ENCODE measurements around the gene PLD2.

PLD2 gene, protein sequence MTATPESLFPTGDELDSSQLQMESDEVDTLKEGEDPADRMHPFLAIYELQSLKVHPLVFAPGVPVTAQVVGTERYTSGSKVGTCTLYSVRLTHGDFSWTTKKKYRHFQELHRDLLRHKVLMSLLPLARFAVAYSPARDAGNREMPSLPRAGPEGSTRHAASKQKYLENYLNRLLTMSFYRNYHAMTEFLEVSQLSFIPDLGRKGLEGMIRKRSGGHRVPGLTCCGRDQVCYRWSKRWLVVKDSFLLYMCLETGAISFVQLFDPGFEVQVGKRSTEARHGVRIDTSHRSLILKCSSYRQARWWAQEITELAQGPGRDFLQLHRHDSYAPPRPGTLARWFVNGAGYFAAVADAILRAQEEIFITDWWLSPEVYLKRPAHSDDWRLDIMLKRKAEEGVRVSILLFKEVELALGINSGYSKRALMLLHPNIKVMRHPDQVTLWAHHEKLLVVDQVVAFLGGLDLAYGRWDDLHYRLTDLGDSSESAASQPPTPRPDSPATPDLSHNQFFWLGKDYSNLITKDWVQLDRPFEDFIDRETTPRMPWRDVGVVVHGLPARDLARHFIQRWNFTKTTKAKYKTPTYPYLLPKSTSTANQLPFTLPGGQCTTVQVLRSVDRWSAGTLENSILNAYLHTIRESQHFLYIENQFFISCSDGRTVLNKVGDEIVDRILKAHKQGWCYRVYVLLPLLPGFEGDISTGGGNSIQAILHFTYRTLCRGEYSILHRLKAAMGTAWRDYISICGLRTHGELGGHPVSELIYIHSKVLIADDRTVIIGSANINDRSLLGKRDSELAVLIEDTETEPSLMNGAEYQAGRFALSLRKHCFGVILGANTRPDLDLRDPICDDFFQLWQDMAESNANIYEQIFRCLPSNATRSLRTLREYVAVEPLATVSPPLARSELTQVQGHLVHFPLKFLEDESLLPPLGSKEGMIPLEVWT

DNA sequence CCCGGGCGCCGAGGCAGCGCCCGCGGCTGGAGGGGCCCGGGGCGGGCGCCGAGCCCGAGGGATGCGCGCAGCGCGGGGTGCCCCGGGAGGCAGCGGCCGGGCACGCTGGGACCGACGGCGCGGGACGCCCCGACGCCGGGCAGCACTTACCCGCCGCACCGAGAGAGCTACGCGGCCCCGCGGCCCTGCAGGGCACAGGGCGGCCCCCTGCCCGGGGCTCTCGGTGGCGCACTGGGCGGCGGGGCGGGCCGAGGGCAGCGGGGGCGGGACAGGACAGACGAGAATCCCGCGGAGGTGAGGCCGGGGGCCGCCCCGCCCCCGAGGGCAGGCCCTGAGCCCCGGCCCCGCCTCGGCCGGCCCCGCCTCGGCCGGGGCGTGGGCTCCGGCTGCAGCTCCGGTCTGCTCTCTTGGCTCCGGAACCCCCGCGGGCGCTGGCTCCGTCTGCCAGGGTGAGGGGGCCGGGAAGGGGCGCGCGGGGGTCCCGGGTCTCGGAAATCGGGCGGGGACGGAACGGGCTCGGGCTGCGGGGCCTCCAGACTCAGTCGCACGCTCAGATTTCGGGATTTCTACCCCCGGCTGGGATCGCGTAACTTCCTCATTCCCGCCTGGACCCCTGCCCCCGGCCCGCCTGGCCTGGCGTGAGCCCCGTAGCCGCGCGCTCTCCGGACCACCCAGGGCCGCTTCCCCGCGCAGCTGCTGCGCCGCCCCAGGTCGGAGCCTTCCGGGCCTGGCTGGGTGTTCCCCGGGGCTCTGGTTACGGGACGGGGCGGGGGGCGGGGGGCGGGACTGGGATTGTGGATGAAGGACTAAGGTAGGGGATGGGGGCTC lies at the start of gene PLD2:
TSS of gene PLD2 (plus strand) at position 376 of the 828 bp plus-strand sequence. CDS start 621 bp downstream, outside the sequence.
- no peak for DNase-seq

DNA sequence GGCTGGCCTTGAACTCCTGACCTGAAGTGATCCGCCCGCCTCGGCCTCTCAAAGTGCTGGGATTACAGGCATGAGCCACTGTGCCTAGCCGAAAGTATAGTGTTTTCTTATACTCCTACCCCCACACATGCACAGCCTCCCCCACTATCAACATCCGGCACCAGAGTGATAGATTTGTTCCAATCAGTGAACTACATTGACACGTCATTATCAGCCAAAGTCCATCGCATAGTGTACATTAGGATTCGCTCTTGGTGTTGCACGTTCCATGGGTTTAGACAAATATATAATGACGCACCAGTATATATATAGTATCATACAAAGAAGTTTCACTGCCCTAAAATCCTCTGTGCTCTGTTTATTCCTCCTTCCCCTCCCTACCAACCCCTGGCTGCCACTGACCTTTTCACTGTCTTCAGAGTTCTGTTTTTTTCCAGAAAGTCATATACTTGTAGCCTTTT lies 47.1 kb upstream of the PLD2 start:
- no peak for DNase-seq

DNA sequence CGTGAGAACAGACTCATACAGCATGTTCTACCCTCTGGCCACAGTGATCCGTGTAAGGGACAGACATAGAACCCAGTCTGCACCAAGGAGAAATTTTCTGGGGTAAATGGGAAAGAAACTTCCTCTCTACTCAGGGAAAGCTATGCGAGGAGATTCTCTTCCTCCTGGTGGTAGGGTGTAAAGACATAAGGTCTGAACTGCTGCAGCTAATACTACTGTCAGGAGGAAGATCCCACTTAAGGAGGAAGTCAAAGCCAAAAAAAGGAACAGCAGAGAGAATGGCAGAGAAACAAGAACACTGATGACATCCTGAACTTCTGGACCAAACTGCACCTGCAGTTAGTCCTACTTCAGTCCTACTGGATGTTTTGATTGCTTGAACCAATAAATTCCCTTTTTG lies 42.4 kb upstream of the PLD2 start:
- DNase-seq: no peak

DNA sequence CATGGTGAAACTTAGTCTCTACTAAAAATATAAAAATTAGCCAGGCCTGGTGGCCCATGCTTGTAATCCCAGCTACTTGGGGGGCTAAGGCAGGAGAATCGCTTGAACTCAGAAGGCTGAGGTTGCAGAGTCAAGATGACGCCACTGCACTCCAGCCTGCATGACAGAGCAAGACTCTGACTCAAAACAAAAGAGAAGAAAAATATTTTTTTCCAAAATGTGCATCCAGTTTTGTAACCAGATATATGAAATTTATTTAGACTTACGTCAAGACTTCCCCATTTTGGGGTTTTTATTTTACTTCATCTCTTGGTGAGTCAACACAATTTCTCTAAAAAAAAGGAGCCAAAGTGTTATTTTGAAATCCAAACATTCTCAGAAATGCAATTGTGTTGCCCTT lies 40.8 kb upstream of the PLD2 start:
- DNase-seq: no peak

DNA sequence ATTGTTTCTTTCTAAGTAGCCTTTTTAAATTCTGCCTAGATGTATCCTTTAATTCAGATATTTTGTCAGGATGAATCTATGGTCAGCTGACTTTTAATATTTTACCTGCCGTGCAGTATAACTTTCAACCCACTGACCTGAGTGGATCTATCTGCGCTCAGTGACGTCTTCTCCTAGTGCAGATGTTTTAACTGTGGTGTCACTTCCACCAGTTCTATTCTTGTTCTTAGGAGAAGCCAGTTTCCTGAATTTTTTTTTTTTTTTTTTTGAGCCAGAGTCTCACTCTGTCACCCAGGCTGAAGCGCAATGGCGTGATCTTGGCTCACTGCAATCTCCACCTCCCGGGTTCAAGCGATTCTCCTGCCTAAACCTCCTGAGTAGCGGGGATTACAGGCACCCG lies 40.2 kb upstream of the PLD2 start:
- DNase-seq: no peak

DNA sequence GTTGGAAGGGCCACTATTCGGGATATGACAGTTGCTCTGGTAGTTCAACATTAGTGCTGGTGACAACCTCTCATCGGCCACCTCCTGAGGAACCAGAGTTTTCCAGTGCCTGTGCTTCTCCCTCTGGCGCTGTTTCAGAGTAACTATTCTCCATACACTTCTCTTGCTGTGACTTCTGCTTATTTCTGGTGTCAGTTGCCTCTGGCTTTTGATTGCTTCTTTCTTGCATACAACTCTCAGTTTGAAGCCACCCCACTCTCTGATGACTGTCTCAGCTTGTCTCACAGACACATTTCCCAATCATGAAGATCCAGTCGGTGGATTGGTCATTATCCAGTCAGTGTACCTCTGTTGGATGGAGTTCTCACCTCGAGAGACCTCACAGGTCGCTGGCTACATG lies 38.7 kb upstream of the PLD2 start:
- no peak for DNase-seq

DNA sequence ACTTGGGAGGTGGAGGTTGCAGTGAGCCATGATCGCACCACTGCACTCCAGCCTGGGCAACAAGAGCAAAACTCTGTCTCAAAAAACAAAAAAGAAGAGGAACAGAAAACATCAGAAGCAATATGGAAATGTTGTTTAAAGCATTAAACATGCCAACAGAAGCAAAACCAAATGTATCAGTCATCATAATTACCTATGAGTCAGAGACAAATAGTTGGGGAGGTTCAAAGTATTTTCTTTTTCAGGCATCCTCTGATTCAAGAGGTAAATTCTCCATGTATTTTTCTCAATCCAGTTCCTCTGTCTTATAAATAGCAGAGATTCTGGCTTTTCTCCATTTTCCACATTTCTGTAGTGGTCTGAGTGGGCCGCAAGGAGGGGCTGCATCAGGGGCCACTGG lies 37.3 kb upstream of the PLD2 start:
- DNase-seq: no peak

DNA sequence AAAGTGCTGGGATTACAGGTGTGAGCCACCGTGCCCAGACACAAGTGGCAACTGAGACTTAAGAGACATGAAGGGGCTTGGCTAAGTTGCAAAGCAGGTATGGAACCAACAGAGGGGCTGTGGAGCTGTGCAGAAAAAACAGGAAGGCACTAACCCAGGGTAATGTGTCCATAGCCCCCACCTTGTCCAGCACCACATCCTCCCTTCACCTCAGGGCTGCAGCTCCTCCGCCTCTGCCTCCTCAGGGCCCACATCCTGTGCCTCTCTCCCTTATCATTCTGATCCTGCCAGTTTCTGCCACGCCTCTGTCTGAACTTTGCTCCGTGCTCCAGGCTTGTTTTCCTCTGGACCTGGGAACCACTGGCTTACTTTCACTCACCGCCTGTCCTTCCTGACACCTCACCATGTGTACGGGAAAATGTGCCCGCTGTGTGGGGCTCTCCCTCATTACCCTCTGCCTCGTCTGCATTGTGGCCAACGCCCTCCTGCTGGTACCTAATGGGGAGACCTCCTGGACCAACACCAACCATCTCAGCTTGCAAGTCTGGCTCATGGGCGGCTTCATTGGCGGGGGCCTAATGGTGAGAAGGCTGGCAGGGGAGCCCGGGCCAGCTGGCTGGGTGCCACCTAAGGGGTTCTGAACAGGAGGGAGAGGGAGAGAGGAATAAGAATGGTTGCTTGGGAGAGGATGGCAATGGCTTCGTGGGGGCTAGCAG lies 35.3 kb upstream of the PLD2 start, which contains the start of gene TM4SF5:
TSS of gene TM4SF5 (plus strand) at position 368 of the 716 bp plus-strand sequence. CDS start at position 405, 37 bp downstream.
- DNase-seq: no peak

DNA sequence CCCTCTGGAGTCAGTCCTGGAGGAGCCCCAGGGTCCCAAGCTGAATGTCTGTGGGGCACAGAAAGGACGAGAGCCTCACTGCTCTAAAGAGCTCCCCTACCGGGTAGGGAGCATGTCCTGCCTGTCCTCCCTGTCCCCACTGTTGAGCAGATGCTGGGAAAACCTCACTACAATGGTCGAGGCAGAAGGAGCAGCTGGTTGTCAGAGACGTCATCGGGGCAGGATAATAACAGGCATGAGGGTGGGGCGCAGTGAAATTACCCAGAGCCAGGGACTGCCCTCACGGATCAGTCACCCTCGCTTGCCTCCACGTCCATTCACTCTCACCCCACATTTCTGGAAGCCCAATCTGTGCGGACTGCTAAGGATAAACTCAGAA lies 34.7 kb upstream of the PLD2 start:
- no peak for DNase-seq

DNA sequence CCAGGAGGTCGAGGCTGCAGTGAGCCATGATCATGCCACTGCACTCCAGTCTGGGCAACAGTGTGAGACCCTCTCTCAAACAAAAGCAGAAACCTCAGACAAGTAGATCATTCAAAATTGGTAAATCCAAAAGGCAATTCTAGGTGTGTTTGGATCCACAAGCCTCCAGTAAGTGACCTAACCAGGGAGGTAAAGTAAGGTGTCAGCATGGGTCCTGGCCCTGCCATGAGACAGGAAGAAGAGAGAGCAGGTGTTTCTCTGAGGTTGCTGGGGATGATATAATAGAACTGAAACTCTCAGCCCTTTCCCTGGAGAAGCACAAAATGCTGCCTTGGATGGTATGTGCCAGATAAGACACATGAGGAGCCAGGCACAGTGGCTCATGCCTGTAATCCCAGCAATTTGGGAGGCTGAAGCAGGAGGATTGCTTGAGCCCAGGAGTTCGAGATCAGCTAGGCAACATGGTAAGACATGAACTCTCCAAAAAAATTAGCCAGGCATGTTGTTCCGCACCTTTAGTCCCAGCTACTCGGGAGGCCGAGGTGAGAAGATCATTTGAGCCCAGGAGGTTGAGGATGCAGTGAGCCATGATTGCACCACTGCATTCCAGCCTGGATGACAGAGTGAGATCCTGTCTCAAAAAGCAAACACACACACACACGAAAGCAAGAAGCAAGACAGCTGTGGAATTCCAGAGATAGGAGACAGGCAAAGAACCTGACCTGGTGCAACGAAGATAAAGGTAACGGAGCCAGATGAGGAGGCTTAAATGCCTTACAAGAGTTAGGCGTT lies 28.8 kb upstream of the PLD2 start:
- DNase-seq: no peak

DNA sequence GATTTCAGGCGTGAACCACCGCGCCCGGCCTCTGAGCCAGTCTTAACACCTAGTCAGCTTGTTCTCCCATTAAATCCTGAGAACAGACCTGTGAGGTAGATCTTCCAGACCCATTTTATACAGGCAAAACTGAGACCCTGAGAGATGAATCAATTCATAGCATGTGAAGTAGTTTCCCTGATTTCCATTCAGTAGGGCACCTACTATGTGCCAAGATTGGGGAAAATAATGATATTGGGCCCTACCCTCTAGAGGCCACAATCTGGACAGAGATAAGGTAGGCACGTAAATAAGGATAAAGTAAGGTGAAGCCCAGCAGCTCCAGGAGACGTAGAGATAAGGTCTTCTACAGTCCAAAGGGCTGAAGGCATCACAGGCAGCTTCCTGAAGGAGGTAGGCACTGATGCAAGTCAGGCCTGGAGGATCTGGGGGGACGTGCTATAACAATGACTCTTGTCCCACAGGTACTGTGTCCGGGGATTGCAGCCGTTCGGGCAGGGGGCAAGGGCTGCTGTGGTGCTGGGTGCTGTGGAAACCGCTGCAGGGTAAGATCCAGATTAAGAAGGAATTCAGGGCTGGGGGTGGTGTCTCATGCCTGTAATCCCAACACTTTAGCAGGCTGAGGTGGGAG lies 26.5 kb upstream of the PLD2 start:
- no peak for DNase-seq

DNA sequence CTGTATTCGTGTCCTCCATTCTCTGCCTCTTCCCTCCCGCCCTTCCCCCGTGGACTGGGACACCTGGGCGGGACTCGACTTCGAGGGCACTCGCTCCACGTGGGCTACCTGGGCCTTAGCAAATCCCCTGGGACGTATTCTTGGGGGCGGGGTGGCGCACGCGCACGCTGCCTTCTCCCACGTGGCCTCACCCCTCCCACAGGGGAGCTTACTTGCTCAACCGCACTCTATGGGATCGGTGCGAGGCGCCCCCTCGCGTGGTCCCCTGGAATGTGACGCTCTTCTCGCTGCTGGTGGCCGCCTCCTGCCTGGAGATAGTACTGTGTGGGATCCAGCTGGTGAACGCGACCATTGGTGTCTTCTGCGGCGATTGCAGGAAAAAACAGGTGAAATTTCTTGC lies 24.3 kb upstream of the PLD2 start:
- no peak for DNase-seq

DNA sequence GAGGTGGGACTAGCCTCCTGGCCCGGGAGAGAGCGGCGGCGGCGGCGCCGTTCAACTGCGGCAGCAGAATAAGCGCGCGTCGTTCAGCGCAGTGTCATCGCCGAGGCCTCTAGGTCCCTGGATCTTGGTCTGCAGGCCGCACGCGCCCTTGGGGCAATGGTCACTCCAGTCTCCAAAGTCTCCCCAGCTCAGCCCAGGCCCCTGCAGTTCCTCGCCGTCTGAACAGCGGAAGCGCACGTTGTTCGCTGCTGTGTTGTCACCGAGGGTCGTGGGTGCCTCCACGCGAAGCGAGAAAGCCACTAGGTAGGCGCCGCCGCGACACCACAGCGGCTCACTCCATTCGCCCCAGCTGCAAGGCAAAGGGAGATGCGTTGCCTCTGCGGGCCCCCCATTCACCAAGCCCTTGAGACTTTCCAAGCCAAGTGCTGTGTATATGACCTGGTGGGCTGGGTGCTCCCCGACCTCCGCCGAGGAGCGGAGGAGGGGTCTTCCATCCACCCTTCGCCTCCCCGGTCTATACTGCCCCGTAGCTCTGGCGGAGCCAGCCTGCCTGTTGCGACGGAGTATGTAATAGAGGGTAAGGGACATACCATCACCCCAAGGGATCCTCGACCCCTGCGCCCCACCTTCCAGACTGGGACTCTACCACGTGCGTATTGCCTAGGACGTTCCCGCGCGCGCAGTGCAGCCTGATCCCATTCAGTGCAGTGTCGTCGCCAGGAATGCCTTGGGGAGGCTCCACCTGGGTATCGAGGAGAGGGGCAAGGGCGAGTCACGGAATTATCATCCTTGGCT lies 21.4 kb upstream of the PLD2 start:
- no peak for DNase-seq

DNA sequence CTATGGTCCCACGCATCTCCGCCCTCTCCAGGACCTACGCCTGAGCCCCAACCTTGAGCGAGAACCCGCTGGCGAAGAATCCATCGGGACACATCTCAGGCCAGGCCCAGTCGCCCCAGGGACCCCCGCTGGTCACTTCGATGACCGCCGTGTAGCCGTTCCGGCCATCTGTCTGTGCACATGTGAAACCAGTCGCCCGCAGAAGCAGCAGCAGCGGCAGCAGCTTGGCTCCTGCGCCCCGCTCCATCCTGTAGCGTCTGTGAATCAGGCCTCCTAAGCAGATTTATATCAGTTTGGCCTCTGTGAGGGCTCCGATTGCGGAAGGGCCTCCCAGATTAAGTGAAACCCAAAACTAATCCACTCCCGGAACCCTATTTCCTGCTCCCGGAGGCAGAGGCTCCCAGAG lies 20.8 kb upstream of the PLD2 start, which contains the start of gene VMO1:
TSS of gene VMO1 (minus strand) at position 259 of the 406 bp plus-strand sequence. CDS start at position 247, 12 bp downstream.
- no peak for DNase-seq

DNA sequence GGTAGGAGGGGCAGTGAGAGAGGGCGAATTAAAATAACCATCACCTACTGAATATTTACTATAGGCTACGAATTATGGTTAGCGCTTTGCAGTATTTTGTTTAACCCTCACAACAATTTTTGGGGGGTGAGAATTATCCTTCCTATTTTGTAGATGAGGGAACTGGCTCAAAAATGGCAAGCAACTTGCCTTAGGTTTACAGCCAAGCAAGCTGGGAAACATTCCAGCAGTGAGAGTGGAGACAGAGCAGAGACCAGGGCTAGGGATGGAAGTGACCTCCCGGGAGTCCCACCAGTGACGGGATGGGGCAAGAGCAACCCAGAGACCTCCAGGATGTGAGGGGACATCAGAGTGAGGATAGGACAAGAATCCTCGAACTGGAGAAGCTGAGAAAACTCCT lies 20.4 kb upstream of the PLD2 start:
- DNase-seq: no peak

DNA sequence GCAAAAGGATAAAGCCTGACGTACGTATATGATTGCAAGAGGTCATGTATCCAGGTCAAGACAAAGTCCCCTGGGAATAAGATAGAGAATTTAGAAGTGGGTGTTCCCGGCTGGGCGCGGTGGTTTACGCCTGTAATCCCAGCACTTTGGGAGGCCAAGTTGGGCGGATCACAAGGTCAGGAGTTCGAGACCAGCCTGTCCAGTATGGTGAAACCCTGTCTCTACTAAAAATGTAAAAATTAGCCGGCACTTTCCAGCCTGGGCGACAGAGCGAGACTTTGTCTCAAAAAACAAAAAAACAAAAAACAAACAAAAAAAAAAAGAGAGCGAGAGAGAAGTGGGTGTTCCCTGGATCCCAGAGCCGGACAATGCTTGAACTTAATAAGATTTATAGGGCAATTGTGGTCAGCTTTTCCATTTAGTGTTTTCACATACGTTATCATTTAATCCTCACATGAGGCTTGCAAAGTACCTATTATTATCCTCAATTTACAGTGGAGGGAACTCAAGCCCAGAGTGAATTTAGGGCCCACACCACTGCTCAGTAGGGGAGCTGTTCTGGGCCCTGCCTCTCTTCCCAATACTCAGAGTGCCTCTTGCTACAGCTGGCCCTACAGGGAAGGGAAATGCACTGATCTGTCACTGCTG lies 18.7 kb upstream of the PLD2 start:
- DNase-seq: no peak

DNA sequence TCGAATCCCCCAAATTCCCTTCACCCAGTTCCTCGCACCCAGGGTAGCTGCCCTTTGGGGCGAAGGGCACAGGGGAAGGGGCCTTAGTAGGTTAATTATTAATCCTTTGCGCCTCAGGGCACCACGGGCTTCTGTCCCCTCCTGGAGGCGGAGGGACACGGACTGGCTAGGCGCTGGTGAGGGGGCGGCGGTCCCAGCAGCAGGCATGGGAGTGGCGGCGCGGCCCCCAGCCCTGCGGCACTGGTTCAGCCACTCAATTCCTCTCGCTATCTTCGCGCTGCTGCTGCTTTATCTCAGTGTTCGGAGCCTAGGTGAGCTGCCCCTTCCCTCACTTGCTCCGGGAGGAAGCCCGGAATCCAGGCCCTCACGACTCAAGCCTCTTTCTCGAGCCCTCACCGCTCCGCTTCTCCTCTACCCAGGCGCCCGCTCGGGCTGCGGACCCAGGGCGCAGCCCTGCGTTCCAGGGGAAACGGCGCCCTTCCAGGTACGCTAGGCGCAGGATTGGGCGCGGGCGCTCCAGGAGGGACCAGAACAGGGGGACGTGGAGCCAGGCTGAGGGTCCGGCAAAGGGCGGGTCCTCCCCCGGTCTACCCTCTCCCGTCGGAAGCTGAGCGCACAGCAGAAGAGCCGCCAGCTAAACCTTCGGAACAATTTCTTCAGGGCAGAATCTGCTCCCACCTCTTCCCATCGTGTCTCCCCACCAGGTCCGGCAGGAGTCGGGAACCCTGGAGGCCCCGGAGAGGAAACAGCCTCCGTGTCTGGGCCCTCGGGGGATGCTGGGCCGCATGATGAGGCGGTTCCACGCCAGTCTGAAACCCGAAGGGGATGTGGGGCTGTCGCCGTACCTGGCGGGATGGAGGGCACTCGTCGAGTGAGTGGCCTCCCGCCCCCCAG lies 17.9 kb upstream of the PLD2 start, which contains the start of gene GLTPD2:
TSS of gene GLTPD2 (plus strand) at position 158 of the 894 bp plus-strand sequence. CDS start at position 206, 48 bp downstream.
- no peak for DNase-seq

DNA sequence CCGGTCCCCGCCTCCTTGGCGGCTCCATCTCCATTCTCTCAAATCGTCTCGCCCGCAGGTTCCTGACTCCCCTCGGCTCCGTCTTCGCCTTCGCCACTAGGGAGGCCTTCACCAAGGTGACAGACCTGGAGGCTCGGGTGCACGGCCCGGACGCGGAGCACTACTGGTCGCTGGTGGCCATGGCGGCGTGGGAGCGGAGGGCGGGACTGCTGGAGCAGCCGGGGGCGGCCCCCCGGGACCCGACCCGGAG lies 17.3 kb upstream of the PLD2 start:
- DNase-seq: no peak
